Endometrium (tissue), 2 donors: ENCODE data around the gene URGCP.

ENCODE experiments used
- FAIRE-seq: peaks from 2 replicates; lab custom pipeline; 2012; peaks lifted over from hg19 to GRCh38; lab: Jason Lieb, UNC
- donor health status: control.
- donor health status: control.

Gene URGCP

GRCh38 chr7:43906331-43907010 lies at the start of gene URGCP:
URGCP (minus strand) TSS chr7:43906596; CDS start chr7:43906575, 21 bp downstream.
- no peak for FAIRE-seq

GRCh38 chr7:43956027-43956426 lies 49.6 kb upstream of the URGCP start:
- FAIRE-seq = no peak

- no peak for FAIRE-seq
Observed at GRCh38 chr7:43954524-43955228, 48.3 kb upstream of the URGCP start.

- FAIRE-seq = no peak
Observed at GRCh38 chr7:43953071-43953470, 46.7 kb upstream of the URGCP start.

GRCh38 chr7:43952028-43952427 lies 45.6 kb upstream of the URGCP start:
- no peak for FAIRE-seq

- FAIRE-seq = no peak
Observed at GRCh38 chr7:43944286-43944685, 37.9 kb upstream of the URGCP start.

- no peak for FAIRE-seq
Observed at GRCh38 chr7:43943417-43944187, 37.2 kb upstream of the URGCP start.

GRCh38 chr7:43942997-43943396 lies 36.6 kb upstream of the URGCP start:
- FAIRE-seq = no peak

GRCh38 chr7:43942250-43942649 lies 35.9 kb upstream of the URGCP start:
- FAIRE-seq = no peak

GRCh38 chr7:43938892-43939482 lies 32.6 kb upstream of the URGCP start:
- FAIRE-seq = no peak

- no peak for FAIRE-seq
Observed at GRCh38 chr7:43937444-43937843, 31.0 kb upstream of the URGCP start.

- FAIRE-seq = no peak
Observed at GRCh38 chr7:43933902-43934560, 27.6 kb upstream of the URGCP start.

GRCh38 chr7:43931346-43931745 lies 24.9 kb upstream of the URGCP start:
- FAIRE-seq = no peak

GRCh38 chr7:43929529-43930457 lies 23.4 kb upstream of the URGCP start:
- FAIRE-seq = no peak

- FAIRE-seq = no peak
Observed at GRCh38 chr7:43927810-43928209, 21.4 kb upstream of the URGCP start.

GRCh38 chr7:43926798-43927123 lies 20.4 kb upstream of the URGCP start:
- FAIRE-seq = no peak

GRCh38 chr7:43925984-43926797 lies 19.8 kb upstream of the URGCP start, which contains the start of gene UBE2D4:
UBE2D4 (plus strand) TSS chr7:43926436; CDS start chr7:43926533, 97 bp downstream.
- FAIRE-seq = no peak

- no peak for FAIRE-seq
Observed at GRCh38 chr7:43922726-43923125, 16.3 kb upstream of the URGCP start.

GRCh38 chr7:43921423-43921822 lies 15.0 kb upstream of the URGCP start:
- no peak for FAIRE-seq

GRCh38 chr7:43915907-43916306 lies 9.5 kb upstream of the URGCP start:
- FAIRE-seq = no peak
